Raji (cell line): ENCODE results near the gene HIRA.
A peak's percentile ranks its signal among the peaks of the same experiment; 100 is the strongest.

Experiments
- POLR2A ChIP-seq: IDR thresholded peaks from 2 replicates; pipeline ENCODE4 v1.6.1; 2011; ENCODE audit warnings: low read depth, low read length, control low read depth; ENCODE audit not compliant: insufficient read depth

Gene HIRA

GRCh38 chr22:19321757-19322156 is 109.8 kb downstream of the HIRA start:
- TF ChIP-seq POLR2A, result no peak

- no peak for TF ChIP-seq POLR2A
Observed at GRCh38 chr22:19319281-19319680, 112.3 kb downstream of the HIRA start.

GRCh38 chr22:19317865-19318264 is 113.7 kb downstream of the HIRA start:
- no peak for TF ChIP-seq POLR2A

- TF ChIP-seq POLR2A, result no peak
Observed at GRCh38 chr22:19307872-19308271, 123.7 kb downstream of the HIRA start.

- no peak for TF ChIP-seq POLR2A
Observed at GRCh38 chr22:19304547-19304946, 127.0 kb downstream of the HIRA start.

GRCh38 chr22:19303785-19304184 is 127.7 kb downstream of the HIRA start:
- TF ChIP-seq POLR2A, result no peak

GRCh38 chr22:19295733-19296132 is 135.8 kb downstream of the HIRA start:
- TF ChIP-seq POLR2A, result no peak

- TF ChIP-seq POLR2A, result no peak; the same call in 1 of the 2 replicates
Observed at GRCh38 chr22:19292458-19293230, 138.9 kb downstream of the HIRA start.

GRCh38 chr22:19291580-19292457 is 139.7 kb downstream of the HIRA start, which contains the start of gene CLTCL1:
CLTCL1 (minus strand) TSS chr22:19291719; CDS start chr22:19291641, 78 bp downstream.
- TF ChIP-seq POLR2A, result peak; percentile 34; the same call in 1 of the 2 replicates

GRCh38 chr22:19291218-19291579 is 140.3 kb downstream of the HIRA start:
- no peak for TF ChIP-seq POLR2A

GRCh38 chr22:19290400-19291217 is 140.9 kb downstream of the HIRA start:
- TF ChIP-seq POLR2A, result no peak

- no peak for TF ChIP-seq POLR2A
Observed at GRCh38 chr22:19289475-19290161, 141.9 kb downstream of the HIRA start.

- no peak for TF ChIP-seq POLR2A
Observed at GRCh38 chr22:19287889-19288288, 143.6 kb downstream of the HIRA start.

GRCh38 chr22:19287076-19287707 is 144.3 kb downstream of the HIRA start:
- TF ChIP-seq POLR2A, result no peak
